ENCODE measurements around the gene CYBB.

GRCh38 chrX:37816766-37817165 lies 36.9 kb downstream of the CYBB start:
- TF ChIP-seq, protein P1, sequence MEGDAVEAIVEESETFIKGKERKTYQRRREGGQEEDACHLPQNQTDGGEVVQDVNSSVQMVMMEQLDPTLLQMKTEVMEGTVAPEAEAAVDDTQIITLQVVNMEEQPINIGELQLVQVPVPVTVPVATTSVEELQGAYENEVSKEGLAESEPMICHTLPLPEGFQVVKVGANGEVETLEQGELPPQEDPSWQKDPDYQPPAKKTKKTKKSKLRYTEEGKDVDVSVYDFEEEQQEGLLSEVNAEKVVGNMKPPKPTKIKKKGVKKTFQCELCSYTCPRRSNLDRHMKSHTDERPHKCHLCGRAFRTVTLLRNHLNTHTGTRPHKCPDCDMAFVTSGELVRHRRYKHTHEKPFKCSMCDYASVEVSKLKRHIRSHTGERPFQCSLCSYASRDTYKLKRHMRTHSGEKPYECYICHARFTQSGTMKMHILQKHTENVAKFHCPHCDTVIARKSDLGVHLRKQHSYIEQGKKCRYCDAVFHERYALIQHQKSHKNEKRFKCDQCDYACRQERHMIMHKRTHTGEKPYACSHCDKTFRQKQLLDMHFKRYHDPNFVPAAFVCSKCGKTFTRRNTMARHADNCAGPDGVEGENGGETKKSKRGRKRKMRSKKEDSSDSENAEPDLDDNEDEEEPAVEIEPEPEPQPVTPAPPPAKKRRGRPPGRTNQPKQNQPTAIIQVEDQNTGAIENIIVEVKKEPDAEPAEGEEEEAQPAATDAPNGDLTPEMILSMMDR (IDR thresholded peaks at IDR 0.05), result no peak
- no peak for TF ChIP-seq POLR2A (IDR thresholded peaks at IDR 0.05)
- no peak for TF ChIP-seq POLR2AphosphoS5 (IDR thresholded peaks at IDR 0.05)
- TF ChIP-seq EP300 (IDR thresholded peaks at IDR 0.05), result no peak
